OCI-LY1 (cell line): ENCODE results near the gene NFIA.
A peak's percentile ranks its signal among the peaks of the same experiment; 100 is the strongest.

ENCODE experiments used
- H2AFZ ChIP-seq: fragments of 200-600 bp; sonication (generic), shearing (Covaris generic); 2 replicates; pipeline ENCODE4 v1.6.0; 2014; ENCODE audit warnings: antibody characterized with exemption, mild to moderate bottlenecking, low read length
- H3F3A ChIP-seq: fragments of 200-600 bp; sonication (generic), shearing (Covaris generic); 2 replicates; pipeline ENCODE4 v1.6.0; 2014; ENCODE audit warnings: mild to moderate bottlenecking, antibody characterized with exemption, low read length, moderate library complexity; ENCODE audit not compliant: insufficient read depth
- H3K27ac ChIP-seq: fragments of 200-600 bp; sonication (generic); 2 replicates; pipeline ENCODE4 v1.5.1; 2014; ENCODE audit warnings: low read length, mixed run types, mild to moderate bottlenecking, low read depth; ENCODE audit not compliant: poor library complexity, severe bottlenecking
- H3K27me3 ChIP-seq: fragments of 200-600 bp; sonication (generic); 2 replicates; pipeline ENCODE4 v1.6.0; 2014; ENCODE audit warnings: antibody characterized with exemption, mild to moderate bottlenecking, low read length, moderate library complexity; ENCODE audit not compliant: insufficient read depth
- H3K36me3 ChIP-seq: fragments of 200-600 bp; sonication (generic); 2 replicates; pipeline ENCODE4 v1.6.1; 2014; ENCODE audit warnings: mild to moderate bottlenecking, antibody characterized with exemption, low read length, moderate library complexity, mixed read lengths; ENCODE audit not compliant: insufficient read depth
- H3K4me1 ChIP-seq: fragments of 200-600 bp; sonication (generic); 2 replicates; pipeline ENCODE4 v1.5.1; 2014; ENCODE audit warnings: mild to moderate bottlenecking, low read length, moderate library complexity; ENCODE audit not compliant: insufficient read depth, severe bottlenecking
- H3K4me2 ChIP-seq: fragments of 200-600 bp; sonication (generic), shearing (Covaris generic); 2 replicates; pipeline ENCODE4 v1.6.1; 2014; ENCODE audit warnings: low read length
- H3K4me3 ChIP-seq: fragments of 200-600 bp; sonication (generic); 2 replicates; pipeline ENCODE4 v1.5.1; 2014; ENCODE audit warnings: low read length, low read depth, mild to moderate bottlenecking, mixed read lengths; ENCODE audit not compliant: poor library complexity, severe bottlenecking
- H3K79me2 ChIP-seq: fragments of 200-600 bp; shearing (Covaris generic); 2 replicates; pipeline ENCODE4 v1.6.1; 2016; ENCODE audit warnings: mixed run types, low read length, mixed read lengths; ENCODE audit not compliant: insufficient read depth
- H3K9ac ChIP-seq: fragments of 200-600 bp; sonication (generic), shearing (Covaris generic); 2 replicates; pipeline ENCODE4 v1.6.1; 2014; ENCODE audit warnings: mild to moderate bottlenecking, low read length, mixed read lengths
- H3K9me2 ChIP-seq: fragments of 200-600 bp; sonication (generic), shearing (Covaris generic); 2 replicates; pipeline ENCODE4 v1.6.1; 2014; ENCODE audit warnings: low read depth, mild to moderate bottlenecking, low read length, mixed read lengths
- H3K9me3 ChIP-seq: fragments of 200-600 bp; shearing (Covaris generic); 2 replicates; pipeline ENCODE4 v1.6.1; 2014; ENCODE audit warnings: low read length, mixed read lengths
- H4K20me1 ChIP-seq: fragments of 200-600 bp; sonication (generic), shearing (Covaris generic); 2 replicates; pipeline ENCODE4 v1.6.0; 2016; ENCODE audit warnings: mild to moderate bottlenecking, low read length; ENCODE audit not compliant: insufficient read depth
- CTCF ChIP-seq: fragments of 200-600 bp; sonication (generic), shearing (Covaris generic); IDR thresholded peaks from 2 replicates; pipeline ENCODE4 v1.5.1; 2017; ENCODE audit warnings: mild to moderate bottlenecking, antibody characterized with exemption, low read length, moderate library complexity, mixed read lengths
- EZH2 ChIP-seq: fragments of 200-600 bp; sonication (generic), shearing (Covaris generic); IDR thresholded peaks from 2 replicates; pipeline ENCODE4 v1.8.0; 2017; ENCODE audit warnings: borderline replicate concordance, mixed run types, mild to moderate bottlenecking, antibody characterized with exemption, low read length, moderate library complexity, mixed read lengths

The NFIA gene

GRCh38 chr1:61184040-61184713 is 101.8 kb downstream of the NFIA start:
- H3K4me2 ChIP-seq = peak overlapping the region; percentile 66
- H3K9me3 ChIP-seq = no peaks in the 10 kb centered on the region
- TF ChIP-seq EZH2 (no peak), CTCF (no peak)
- H3K79me2 ChIP-seq = no peaks in the 10 kb centered on the region
- H3K27me3 ChIP-seq = no peaks in the 10 kb centered on the region
- H4K20me1 ChIP-seq = no peaks in the 10 kb centered on the region
- peak overlapping the region; percentile 52 for H3K4me3 ChIP-seq
- peak overlapping the region; percentile 90 for H3K27ac ChIP-seq
- 0 out of 2 replicates have a peak, but pooled peaks cover 14% of the 10 kb centered on the region for H3K36me3 ChIP-seq
- H3K9ac ChIP-seq = peak overlapping the region; percentile 49
- H3F3A ChIP-seq = no peaks in the 10 kb centered on the region; the same call in 1 of the 2 replicates
- no peaks in the 10 kb centered on the region for H3K9me2 ChIP-seq
- peaks cover 49% of the 10 kb centered on the region for H3K4me1 ChIP-seq
- peak overlapping the region; percentile 24; the same call in 1 of the 2 replicates for H2AFZ ChIP-seq

GRCh38 chr1:61184714-61185106 is 102.3 kb downstream of the NFIA start:
- Histone ChIP-seq H3K9ac (peak overlapping the region; percentile 49), H3K4me2 (peak overlapping the region; percentile 66), H3K4me3 (peak overlapping the region; percentile 52), H3K27me3 (no peaks in the 10 kb centered on the region), H3K36me3 (0 out of 2 replicates have a peak, but pooled peaks cover 14% of the 10 kb centered on the region), H4K20me1 (no peaks in the 10 kb centered on the region), H3K9me3 (no peaks in the 10 kb centered on the region), H3K4me1 (peaks cover 48% of the 10 kb centered on the region), H2AFZ (no peak overlapping the region), H3K27ac (peak overlapping the region; percentile 90), H3F3A (no peaks in the 10 kb centered on the region; the same call in 1 of the 2 replicates), H3K79me2 (no peaks in the 10 kb centered on the region), H3K9me2 (no peaks in the 10 kb centered on the region)
- TF ChIP-seq EZH2 = no peak
- TF ChIP-seq CTCF = no peak

GRCh38 chr1:61186753-61187152 is 104.4 kb downstream of the NFIA start:
- no peak overlapping the region for H2AFZ ChIP-seq
- no peaks in the 10 kb centered on the region for H3K79me2 ChIP-seq
- peaks cover 39% of the 10 kb centered on the region for H3K4me1 ChIP-seq
- H3K4me2 ChIP-seq = no peak overlapping the region
- no peak overlapping the region for H3K27ac ChIP-seq
- 0 out of 2 replicates have a peak, but pooled peaks cover 14% of the 10 kb centered on the region for H3K36me3 ChIP-seq
- no peaks in the 10 kb centered on the region; the same call in 1 of the 2 replicates for H3F3A ChIP-seq
- no peaks in the 10 kb centered on the region for H3K9me3 ChIP-seq
- H3K4me3 ChIP-seq = no peak overlapping the region
- H3K9ac ChIP-seq = no peak overlapping the region
- H4K20me1 ChIP-seq = no peaks in the 10 kb centered on the region
- TF ChIP-seq CTCF (no peak), EZH2 (no peak)
- no peaks in the 10 kb centered on the region for H3K27me3 ChIP-seq
- H3K9me2 ChIP-seq = no peaks in the 10 kb centered on the region
